SHP77 treated with DMSO at 0.1 percent for 48 hours (cell line): Measurements from ENCODE around the gene EIF3L.

Experiments used
- DNase-seq: peaks from one replicate; lab custom pipeline; 2025; lab: John Stamatoyannopoulos, UW

The EIF3L gene

DNA sequence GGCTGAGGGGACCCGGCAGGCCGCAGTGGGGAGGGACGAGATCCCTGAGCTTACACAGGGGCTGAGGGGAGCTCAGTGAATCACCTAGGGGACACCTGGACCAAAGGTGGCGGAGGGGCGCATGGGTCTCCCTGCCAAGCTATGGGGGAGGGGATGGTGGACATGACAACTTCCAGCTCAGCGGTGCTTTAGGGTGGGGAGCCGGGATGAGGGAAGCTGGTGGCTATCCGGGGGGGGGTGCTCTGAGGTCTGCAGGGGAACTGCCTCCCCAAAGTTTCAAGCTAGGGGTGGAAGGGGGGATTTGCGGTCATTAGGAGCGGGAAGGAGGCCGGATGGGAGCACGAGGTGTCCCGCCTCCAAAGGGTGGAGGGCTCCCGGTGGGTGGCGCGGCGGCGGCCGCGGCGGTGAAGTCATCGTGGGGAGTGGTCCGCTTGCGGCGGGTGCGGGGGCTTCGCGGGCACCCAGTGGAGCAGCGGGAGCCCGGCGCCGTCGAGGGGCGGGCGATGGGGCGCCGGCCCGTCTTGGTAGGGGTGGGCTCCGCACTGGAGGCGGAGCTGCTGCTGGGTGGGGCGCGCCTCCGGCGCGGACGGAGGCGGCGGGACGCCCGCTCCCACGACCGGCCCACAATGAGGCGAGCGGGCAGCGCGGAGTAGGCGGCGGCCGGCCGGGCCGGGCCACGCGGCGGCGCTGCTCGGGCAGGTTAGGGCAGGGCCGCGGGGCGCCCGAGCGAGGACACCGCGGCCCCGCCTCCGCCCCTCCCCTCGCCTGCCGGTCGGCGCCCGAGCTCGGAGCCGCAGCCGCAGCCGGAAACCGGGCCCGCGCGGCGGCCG lies 56.5 kb downstream of the EIF3L start, which contains the start of gene MICALL1:
TSS of gene MICALL1 (plus strand) at position 764 of the 830 bp plus-strand sequence. CDS start 126 bp downstream, outside the sequence.
- DNase-seq, result no peak

DNA sequence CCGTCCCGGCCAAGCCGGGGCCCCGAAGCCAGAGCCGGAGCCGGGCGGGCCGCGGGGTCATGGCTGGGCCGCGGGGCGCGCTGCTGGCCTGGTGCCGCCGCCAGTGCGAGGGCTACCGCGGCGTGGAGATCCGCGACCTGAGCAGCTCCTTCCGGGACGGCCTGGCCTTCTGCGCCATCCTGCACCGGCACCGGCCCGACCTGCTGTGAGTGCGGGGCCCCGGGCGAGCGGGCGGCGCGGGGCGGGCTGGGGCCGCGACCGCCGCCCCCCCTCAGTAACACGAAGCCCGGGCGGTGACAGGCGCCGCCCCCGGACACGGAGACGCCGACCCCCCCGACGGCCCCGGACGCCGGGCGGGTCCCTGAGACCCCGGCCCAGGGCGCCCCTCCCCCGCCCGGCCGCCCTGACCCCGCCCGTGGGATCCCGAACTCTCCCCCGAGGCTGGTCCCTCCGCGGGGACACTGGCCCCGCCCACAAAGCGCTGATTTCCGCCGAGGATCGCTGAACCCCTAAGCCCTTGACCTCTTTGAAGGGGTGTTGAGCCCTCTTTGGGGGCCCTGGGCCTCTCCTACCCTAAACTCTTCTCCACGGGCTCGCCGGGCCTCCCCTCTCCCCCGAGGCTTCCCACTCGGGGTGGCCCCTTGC lies 57.3 kb downstream of the EIF3L start:
- no peak for DNase-seq

DNA sequence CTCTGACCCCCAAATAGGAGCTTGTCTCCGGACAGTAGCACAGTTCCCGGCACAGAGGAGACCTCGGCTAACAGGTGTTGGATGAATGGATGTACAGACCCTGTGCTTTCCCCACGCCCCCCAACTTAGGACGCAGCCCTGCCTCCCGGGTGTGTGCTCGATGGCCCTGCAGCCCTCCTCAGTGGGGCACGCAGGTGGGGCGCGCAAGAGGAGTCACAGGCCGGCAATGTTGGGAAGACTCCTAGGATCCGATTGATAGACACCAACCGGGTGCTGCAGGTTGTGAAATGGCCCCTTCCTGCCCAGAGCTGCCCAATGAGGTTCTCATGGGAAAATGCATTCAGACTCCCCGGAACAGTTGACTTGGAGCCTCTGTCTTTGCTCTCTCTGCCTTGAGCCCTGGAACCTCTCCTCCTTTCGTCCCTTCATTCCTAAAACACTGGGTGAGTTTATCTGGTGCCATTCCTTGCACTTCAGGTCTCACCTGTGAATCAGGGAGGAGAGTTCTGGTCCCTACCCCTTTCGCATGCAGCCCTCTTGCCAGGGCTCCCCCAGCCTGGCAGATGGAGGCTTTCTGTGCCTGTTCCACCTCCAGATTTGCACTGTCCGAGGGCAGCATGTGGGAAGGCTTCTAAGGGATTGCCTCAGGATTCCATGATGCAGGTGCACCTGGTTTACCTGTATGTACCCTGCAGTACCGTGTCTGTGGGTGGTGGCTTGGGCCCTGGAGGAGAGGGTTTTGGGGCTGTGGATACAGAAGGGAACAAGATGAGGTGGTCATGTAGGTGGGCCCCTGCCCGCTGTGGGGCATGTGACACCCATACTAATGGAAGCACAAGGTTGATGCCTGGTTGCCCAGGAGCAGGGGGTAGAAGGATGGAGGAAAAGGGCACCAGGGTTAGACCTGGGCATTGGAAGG lies 58.1 kb downstream of the EIF3L start:
- DNase-seq, result no peak

GRCh38 chr22:37909766-37910165 lies 60.5 kb downstream of the EIF3L start:
- no peak for DNase-seq

- DNase-seq, result no peak
Measured at GRCh38 chr22:37910890-37911672, 61.9 kb downstream of the EIF3L start.

DNA sequence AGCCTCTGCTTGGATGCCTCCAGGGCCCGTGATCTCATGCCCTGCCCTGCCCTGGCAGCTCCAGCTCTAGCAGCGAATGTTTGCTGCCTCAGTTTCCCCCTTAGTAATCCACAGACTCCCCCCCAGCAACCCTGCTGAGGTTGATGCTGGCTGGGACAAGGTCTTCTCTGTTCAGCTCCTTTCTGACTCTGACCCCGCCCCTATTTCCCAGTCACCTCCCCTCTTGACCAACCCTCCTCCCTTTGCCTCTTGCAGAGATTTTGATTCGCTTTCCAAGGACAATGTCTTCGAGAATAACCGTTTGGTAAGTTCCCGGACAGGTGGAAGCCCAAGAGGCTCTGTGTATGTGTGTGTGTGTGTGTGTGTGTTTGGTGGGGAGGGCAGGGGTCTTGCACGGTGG lies 62.5 kb downstream of the EIF3L start:
- DNase-seq, result no peak

- DNase-seq, result no peak
Measured at GRCh38 chr22:37912171-37912570, 63.0 kb downstream of the EIF3L start.

DNA sequence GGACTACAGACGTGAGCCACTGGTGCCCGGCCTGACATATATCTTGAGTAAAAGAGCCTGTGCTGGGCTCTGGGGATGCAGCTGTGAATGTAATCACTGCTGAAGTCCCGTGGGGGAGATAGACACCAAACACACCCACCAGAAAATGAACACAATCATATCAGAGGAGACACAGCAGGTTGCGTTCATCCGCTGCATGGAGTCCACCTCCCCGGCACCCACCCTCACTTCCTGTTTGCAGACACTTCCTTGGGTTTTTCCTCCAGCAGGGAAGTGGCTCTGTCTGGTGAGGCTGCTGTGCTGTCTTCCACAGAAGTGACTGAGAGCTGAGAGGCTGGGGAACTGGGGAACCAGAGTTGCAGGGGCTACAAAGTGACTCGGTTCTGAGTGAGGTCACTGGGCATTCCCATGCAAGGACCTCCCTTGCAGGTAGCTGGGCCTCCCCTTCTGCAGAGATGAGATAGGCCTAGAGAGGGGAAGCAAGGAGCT lies 64.1 kb downstream of the EIF3L start:
- no peak for DNase-seq

GRCh38 chr22:37916311-37916710 lies 67.1 kb downstream of the EIF3L start:
- DNase-seq, result no peak

DNA sequence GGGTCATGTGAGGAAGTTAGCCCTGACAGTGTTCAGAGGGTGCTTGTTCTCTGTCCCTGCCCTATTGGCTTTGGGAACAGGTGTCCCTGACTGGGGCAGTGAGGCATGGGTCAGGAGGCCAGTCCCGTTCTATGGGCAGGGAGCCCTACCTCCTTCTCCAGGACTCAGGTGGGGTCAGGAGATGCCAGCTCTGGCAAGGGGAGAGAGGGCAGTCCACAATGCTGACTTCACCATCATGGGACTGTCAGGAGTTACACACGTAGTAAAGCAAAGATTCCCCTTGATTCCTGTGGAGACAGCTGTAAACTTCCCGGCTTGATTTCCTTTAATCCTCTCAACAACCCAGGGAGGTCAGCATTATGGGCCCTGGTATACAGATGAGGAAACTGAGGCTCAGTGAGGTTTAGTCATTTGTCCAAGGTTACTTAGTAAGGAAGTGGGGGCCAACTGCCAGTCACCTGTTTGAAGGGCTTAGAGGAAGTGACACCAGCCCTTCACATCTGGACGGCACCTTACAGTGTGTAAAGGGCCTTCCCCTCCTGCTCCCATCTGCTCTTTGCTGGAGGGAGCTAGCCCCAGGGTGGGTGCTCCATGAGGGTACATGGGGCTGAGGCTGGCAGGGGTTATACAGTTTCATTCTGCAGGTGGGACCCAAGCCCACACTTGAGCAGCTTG lies 68.8 kb downstream of the EIF3L start:
- DNase-seq, result no peak

DNA sequence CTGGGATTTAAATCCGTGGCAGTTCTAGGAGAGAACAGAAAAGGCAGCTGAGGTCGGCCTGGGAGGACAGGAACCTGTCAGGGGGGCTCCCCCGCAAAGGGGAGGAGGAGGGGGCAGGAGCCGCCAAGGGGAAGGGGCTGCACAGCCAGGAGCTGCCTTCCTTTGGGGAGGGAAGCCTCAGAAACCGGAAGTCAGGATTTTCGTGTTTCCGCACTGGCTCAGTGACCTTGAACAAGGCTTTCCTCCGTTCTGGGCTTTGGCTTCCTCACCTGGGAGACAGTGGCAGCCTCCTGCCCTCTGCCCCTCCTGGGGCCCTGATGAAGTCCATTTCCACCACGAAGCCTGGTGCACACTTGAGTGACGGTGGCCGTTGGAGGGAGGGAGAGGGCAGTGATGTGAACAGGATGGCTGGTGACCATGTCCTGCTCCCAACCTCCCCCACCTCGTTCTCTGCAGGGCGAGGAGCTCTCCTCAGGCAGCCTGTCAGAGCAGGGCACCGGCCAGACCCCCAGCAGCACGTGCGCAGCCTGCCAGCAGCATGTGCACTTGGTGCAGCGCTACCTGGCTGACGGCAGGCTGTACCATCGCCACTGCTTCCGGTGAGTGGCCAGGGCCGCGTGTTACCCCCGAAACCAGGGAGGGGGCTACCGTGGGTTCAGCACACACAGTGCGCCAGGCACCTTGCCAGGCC lies 69.5 kb downstream of the EIF3L start:
- DNase-seq, result no peak

DNA sequence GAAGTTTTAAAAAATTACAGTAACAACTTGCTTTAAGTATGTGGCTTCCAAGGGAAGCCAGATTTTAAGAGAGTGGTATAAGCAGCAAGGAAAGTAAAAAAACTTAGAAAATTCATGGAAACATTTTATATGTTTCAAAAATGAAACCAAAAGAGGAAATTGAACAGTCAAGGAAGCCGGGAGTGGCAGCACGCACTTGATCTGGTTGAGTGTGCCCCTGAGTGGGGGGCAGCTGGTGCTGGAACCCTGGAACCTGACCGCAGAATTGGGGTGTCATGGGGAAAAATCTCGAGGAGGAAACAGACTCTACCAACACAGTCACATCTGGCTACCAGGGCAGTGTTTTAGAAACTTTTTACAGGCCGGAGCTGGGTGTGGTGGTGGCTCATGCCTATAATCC lies 70.9 kb downstream of the EIF3L start:
- no peak for DNase-seq

DNA sequence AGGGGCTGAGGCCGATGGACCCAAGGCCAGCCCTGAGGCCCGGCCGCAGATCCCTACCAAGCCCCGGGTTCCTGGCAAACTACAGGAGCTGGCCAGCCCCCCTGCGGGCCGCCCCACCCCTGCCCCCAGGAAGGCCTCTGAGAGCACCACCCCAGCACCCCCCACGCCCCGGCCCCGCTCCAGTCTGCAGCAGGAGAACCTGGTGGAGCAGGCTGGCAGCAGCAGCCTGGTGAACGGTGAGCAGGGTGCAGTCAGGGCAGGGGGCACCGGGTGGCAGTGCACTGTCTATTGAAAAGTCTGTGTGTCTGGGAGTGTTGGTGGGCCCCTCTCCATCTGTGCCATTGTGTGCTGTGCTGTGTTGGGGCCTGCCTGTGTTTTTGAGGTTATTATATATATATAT lies 73.0 kb downstream of the EIF3L start:
- DNase-seq, result no peak

- DNase-seq, result no peak
Measured at GRCh38 chr22:37923927-37924326, 74.7 kb downstream of the EIF3L start.

- DNase-seq, result no peak
Measured at GRCh38 chr22:37924386-37925065, 75.3 kb downstream of the EIF3L start.

GRCh38 chr22:37925330-37925729 lies 76.1 kb downstream of the EIF3L start:
- no peak for DNase-seq

DNA sequence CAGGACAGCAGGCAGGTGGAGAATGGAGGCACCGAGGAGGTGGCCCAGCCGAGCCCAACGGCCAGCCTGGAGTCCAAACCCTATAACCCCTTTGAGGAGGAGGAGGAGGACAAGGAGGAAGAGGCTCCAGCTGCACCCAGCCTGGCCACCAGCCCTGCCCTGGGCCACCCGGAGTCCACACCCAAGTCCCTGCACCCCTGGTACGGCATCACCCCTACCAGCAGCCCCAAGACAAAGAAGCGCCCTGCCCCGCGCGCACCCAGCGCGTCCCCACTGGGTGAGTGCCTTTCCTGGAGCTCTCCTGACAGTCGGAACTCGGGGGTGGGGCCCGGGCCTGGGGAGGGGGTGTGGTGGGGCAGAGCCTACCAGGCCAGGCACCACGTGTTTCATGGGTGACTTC lies 76.5 kb downstream of the EIF3L start:
- no peak for DNase-seq

DNA sequence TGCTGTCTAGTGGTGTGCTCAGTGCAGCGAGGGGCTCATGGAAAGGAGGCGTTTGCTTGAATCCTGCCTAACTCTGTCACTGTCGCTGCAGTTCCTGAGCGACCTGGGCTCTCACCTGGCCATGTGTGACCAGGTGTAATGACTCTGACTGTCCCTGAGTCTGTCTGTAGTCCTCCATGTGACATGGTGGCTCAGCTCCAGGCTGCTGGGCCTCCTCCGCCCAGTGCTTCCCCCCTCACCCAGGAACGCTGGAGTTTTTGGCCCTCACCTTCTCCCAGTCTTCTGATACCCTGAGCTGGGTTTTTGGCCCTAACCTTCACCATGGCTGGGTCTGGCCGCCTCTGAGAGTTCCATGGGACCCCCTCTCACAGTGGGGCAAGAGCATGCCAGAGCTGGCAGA lies 77.1 kb downstream of the EIF3L start:
- no peak for DNase-seq

- no peak for DNase-seq
Measured at GRCh38 chr22:37926771-37927636, 77.8 kb downstream of the EIF3L start.
